ENCODE measurements around the gene ACTL7B.

GRCh38 chr9:108815156-108815555 lies 40.6 kb downstream of the ACTL7B start:
- TF ChIP-seq, protein P1, sequence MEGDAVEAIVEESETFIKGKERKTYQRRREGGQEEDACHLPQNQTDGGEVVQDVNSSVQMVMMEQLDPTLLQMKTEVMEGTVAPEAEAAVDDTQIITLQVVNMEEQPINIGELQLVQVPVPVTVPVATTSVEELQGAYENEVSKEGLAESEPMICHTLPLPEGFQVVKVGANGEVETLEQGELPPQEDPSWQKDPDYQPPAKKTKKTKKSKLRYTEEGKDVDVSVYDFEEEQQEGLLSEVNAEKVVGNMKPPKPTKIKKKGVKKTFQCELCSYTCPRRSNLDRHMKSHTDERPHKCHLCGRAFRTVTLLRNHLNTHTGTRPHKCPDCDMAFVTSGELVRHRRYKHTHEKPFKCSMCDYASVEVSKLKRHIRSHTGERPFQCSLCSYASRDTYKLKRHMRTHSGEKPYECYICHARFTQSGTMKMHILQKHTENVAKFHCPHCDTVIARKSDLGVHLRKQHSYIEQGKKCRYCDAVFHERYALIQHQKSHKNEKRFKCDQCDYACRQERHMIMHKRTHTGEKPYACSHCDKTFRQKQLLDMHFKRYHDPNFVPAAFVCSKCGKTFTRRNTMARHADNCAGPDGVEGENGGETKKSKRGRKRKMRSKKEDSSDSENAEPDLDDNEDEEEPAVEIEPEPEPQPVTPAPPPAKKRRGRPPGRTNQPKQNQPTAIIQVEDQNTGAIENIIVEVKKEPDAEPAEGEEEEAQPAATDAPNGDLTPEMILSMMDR (IDR thresholded peaks at IDR 0.05; ENCODE audit: borderline replicate concordance, extremely low read depth, low read length, poor library complexity, severe bottlenecking) = no peak
- no peak for TF ChIP-seq EZH2 (IDR thresholded peaks at IDR 0.05; ENCODE audit: borderline replicate concordance, low read depth, low read length, severe bottlenecking)
